DOHH2 (cell line): ENCODE results near the gene VPS9D1.

ENCODE experiments used
- EZH2phosphoT487 ChIP-seq: fragments of 200-600 bp; sonication (generic); IDR thresholded peaks from 2 replicates; pipeline ENCODE4 v1.6.1; 2017; ENCODE audit warnings: borderline replicate concordance, mild to moderate bottlenecking, antibody characterized with exemption, low read length, moderate library complexity, mixed read lengths
- TF ChIP-seq, protein P1 (sequence below): fragments of 200-600 bp; sonication (generic); IDR thresholded peaks from one replicate; pipeline ENCODE4 v1.5.1; 2014; ENCODE audit warnings: antibody characterized with exemption, mild to moderate bottlenecking, low read depth, low read length; ENCODE audit not compliant: poor library complexity, severe bottlenecking

- TF ChIP-seq, protein P1, sequence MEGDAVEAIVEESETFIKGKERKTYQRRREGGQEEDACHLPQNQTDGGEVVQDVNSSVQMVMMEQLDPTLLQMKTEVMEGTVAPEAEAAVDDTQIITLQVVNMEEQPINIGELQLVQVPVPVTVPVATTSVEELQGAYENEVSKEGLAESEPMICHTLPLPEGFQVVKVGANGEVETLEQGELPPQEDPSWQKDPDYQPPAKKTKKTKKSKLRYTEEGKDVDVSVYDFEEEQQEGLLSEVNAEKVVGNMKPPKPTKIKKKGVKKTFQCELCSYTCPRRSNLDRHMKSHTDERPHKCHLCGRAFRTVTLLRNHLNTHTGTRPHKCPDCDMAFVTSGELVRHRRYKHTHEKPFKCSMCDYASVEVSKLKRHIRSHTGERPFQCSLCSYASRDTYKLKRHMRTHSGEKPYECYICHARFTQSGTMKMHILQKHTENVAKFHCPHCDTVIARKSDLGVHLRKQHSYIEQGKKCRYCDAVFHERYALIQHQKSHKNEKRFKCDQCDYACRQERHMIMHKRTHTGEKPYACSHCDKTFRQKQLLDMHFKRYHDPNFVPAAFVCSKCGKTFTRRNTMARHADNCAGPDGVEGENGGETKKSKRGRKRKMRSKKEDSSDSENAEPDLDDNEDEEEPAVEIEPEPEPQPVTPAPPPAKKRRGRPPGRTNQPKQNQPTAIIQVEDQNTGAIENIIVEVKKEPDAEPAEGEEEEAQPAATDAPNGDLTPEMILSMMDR = no peak
- no peak for TF ChIP-seq EZH2phosphoT487
These were observed 22.2 kb upstream of the VPS9D1 start for GRCh38 chr16:89742948-89743347.
